NCI-H2196 treated with DMSO at 0.1 percent for 48 hours (cell line): ENCODE data around the gene PPARG.
"Not testable (repeated sequence)": the region's sequence is repeated elsewhere in the genome, so short reads cannot be mapped to it uniquely, and the experiment has no call there.

Source experiments
- DNase-seq: peaks from one replicate; lab custom pipeline; 2025; ENCODE audit not compliant: unreplicated experiment; lab: John Stamatoyannopoulos, UW

Gene PPARG

GRCh38 chr3:12439161-12439940, 150.5 kb downstream of the PPARG start:
- DNase-seq, result no peak

- no peak for DNase-seq
Observed at GRCh38 chr3:12440927-12441714, 152.3 kb downstream of the PPARG start.

- no peak for DNase-seq
Observed at GRCh38 chr3:12442654-12443501, 154.0 kb downstream of the PPARG start.

- no peak for DNase-seq
Observed at GRCh38 chr3:12443781-12444522, 155.1 kb downstream of the PPARG start.

- DNase-seq, result no peak
Observed at GRCh38 chr3:12444582-12445471, 156.0 kb downstream of the PPARG start.

- no peak for DNase-seq
Observed at GRCh38 chr3:12445523-12446240, 156.8 kb downstream of the PPARG start.

GRCh38 chr3:12446298-12446697, 157.4 kb downstream of the PPARG start:
- no peak for DNase-seq

- no peak for DNase-seq
Observed at GRCh38 chr3:12447075-12447474, 158.2 kb downstream of the PPARG start.

- not testable (repeated sequence) for DNase-seq
Observed at GRCh38 chr3:12448404-12449202, 159.7 kb downstream of the PPARG start.

GRCh38 chr3:12449889-12450682, 161.2 kb downstream of the PPARG start:
- no peak for DNase-seq

GRCh38 chr3:12451481-12451880, 162.6 kb downstream of the PPARG start:
- DNase-seq, result no peak

- DNase-seq, result no peak
Observed at GRCh38 chr3:12451960-12452359, 163.1 kb downstream of the PPARG start.

GRCh38 chr3:12452361-12453330, 163.8 kb downstream of the PPARG start:
- DNase-seq, result no peak

- DNase-seq, result no peak
Observed at GRCh38 chr3:12454076-12454815, 165.4 kb downstream of the PPARG start.

GRCh38 chr3:12454816-12455121, 165.9 kb downstream of the PPARG start:
- DNase-seq, result no peak

GRCh38 chr3:12455740-12456139, 166.9 kb downstream of the PPARG start:
- DNase-seq, result no peak
